Omental fat pad (tissue), 4 donors: ENCODE data around the gene CTBP2. TPM values are rescaled to one million over a fixed set of nuclear protein-coding genes. Genes with fewer than 3 reads are reported as not detected.

Source experiments
- ATAC-seq: fragments of 150-250 bp; one replicate; pipeline ENCODE4 v1.9.1; 2016; ENCODE audit warnings: mild to moderate bottlenecking, moderate library complexity; ENCODE audit not compliant: low FRiP score
- DNase-seq: peaks from one replicate; pipeline ENCODE4 v3.0.0-alpha.2; 2019; ENCODE audit warnings: low spot score
- total RNA-seq, 4 donors: library from RNA; depleted of rRNA; stranded (reverse); fragments of >200 nt; gene quantifications; one replicate each; pipeline ENCODE4 v1.1.0, GENCODE V29; 2016
- TF ChIP-seq, protein P1 (sequence below), 3 donors: fragments of 450-650 bp; IDR thresholded peaks; one replicate each; pipeline ENCODE4 v1.5.1; 2016 to 2017; ENCODE audit warnings: antibody characterized with exemption in 3 of 3, mild to moderate bottlenecking in 3 of 3, moderate library complexity in 2 of 3

CTBP2 gene
- total RNA-seq, 4 donors from 2014 or later: 29.4 to 58.6 (median 46.2) TPM

DNA sequence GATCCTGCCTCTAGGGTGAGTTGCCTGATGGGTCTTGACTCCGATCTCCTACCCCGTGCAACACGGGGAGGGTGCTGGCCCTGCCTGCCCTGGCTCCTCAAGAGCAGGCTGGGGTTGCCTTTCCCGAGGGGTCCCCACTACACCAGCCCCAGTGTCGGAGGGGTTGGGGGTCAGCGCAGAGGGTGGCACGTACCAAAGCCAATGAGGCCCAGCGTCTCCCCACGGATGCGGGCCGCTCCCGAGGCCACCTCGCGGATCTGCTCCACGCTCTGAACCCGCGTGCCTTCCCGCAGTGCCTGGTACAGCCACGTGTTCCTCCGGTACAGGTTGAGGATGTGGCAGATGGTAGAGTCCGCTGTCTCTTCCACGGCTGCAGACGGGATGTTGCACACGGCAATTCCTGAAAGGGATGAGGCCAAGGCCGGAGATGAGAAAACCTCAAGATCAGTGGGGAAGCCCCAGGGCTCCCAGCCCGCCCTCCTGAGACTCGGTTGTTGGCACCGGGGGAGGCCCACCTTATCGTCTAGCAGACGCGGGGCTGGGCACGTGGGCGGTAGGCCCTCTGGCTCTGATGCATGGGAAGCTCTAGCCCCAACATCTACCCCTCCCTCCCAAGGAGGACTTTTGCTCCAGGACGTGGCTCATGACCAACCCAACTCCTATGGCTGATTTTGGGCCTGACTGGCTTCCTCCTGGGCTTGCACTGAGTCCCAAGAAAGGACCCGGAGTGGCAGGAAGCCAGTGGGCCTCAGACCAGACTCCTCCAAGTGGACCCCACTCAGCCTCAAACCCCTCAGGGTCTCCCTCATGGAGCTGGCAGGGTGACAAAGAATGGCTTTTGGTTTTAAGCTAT lies 162.4 kb downstream of the CTBP2 start:
- TF ChIP-seq, protein P1, sequence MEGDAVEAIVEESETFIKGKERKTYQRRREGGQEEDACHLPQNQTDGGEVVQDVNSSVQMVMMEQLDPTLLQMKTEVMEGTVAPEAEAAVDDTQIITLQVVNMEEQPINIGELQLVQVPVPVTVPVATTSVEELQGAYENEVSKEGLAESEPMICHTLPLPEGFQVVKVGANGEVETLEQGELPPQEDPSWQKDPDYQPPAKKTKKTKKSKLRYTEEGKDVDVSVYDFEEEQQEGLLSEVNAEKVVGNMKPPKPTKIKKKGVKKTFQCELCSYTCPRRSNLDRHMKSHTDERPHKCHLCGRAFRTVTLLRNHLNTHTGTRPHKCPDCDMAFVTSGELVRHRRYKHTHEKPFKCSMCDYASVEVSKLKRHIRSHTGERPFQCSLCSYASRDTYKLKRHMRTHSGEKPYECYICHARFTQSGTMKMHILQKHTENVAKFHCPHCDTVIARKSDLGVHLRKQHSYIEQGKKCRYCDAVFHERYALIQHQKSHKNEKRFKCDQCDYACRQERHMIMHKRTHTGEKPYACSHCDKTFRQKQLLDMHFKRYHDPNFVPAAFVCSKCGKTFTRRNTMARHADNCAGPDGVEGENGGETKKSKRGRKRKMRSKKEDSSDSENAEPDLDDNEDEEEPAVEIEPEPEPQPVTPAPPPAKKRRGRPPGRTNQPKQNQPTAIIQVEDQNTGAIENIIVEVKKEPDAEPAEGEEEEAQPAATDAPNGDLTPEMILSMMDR (IDR thresholded peaks at IDR 0.05): no peak
- DNase-seq (no peak), ATAC-seq (no peak)

DNA sequence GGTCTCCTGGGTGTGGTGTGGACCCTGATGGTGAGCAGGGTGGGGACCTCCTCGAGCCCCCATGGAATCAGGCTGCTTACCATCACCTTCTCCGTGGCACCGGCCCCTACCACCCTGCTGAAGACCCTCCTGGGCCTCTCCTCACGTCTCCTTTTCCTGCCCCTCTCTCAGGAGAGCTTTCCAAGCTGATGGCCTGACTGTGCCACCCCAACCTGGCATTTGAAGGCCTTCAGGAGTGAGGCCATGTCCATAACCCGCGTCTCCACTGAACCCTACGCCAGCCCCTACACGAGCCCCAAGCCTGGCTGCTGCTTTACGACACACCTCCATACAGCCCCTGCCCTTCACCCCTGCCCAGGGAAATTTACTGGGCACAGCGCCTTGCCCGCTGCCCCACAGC lies 163.1 kb downstream of the CTBP2 start:
- ATAC-seq: no peak
- no peak for DNase-seq
- TF ChIP-seq, protein P1 (IDR thresholded peaks at IDR 0.05): no peak

DNA sequence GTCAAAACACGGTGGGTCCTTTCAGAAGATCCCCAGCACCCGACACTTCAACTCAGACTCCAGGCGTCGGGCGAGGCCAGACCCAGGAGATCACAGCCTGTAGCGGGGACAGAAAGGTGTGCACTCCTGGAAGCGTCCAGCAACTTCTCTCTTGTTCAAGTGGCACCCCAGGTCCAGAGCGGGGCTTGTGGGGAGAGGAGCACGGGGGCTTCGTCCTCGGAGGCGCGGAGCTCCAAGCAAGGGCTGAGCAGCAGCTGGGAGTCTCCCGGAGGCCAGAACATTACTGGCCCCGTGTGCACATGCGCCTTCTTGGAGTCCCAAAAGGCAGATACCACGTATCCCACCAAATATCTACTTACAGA lies 163.5 kb downstream of the CTBP2 start:
- no peak for DNase-seq
- TF ChIP-seq, protein P1 (IDR thresholded peaks at IDR 0.05): no peak
- ATAC-seq: no peak

DNA sequence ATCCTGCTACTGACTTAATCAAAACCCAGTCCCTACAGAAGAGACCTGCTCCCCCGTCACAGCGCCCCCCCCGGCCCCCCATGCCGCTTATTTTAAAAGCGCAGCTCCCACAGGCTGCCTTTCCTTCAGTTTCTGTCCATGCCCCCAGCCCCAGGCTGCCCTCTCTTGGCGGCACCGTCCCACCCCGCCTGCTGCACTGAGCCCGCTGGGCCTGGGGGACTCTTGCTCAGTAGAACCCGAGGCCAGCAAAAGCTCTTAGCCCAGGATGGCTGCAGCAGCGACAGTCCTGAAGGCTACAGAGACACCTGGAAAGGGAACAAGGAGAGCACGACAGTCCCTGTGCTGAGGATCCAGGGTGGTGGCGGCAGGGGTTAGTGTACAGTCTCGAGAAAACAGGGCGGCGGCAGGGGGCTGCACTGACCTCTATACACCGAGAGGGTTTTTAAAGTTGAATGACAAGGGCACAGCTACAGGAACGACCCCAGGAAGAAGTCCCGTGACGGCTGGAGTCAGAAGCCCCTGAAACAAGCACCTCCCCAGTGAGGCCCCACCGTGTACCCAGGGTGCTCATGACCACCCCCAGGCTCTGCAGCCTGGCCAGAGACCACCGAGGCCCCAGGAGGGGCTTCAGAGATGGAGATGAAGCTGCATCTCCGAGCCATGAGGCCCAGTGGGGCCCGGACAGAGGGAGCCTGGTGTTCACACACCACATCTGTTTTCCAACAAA lies 164.1 kb downstream of the CTBP2 start:
- TF ChIP-seq, protein P1 (IDR thresholded peaks at IDR 0.05): no peak
- DNase-seq: no peak
- ATAC-seq: no peak

DNA sequence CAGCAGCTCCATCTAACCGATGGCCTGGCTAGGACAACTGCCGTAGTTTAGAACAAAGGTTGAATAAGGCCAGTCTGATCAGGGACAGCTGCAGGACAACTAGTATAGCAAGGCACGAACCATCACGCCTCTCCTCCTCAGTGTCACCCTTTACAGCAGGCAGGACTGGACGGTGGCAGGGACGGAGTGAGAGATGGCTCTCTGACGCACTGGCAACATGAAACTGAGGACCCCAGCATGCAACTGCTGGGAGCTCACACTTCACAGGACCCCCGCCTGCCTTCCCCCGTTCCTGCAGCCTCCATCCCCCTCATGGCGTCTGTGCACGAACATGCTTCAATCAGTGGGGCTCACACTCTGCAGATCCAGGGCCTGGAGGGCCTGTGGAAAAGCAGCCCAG lies 164.8 kb downstream of the CTBP2 start:
- TF ChIP-seq, protein P1 (IDR thresholded peaks at IDR 0.05): no peak
- DNase-seq (no peak), ATAC-seq (no peak)

DNA sequence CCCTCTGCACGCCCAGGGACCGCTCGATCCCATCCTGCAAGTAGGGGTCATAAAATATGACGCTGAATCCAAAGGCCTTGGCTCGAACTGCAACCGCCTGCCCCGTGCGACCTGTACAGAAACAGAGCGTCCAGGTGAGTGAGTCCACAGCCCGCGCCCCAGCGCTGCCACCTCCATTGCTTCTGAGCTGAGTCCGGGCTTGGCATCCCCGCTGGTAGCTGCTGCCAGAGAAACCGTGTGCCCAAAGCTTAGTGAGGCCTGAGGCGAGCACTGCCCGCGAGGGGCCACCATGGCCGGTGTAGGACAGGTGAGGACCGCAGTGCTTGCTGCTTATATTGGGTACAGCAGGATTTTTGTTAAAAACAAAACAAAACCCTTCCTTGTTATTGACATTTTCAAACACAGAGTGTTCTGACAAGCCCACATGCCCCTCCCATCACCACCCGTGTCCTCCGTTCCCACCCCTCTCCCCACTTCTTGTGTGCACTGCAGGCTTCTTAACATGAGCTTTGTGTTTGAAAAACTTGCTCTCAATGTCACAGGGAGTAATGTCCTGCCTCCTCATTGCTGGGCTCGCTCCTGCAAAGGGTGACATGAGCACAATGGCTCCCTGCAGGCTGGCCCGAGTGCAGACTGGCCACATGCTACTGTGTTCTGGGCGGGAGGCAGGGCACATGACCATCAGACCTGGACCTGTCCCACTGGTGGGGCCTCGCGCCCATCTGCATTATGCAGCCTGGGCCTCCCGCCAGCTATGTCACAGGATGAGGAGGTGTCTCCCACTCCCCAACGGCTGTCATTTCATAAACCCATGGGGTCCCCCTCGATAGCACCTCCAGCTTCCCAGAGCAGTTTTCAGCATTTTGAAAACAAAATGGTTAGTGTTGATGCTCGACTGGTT lies 165.5 kb downstream of the CTBP2 start:
- DNase-seq (no peak), ATAC-seq (no peak)
- TF ChIP-seq, protein P1 (IDR thresholded peaks at IDR 0.05): no peak
